ENCODE results near the gene MYO5B.
"Not testable (repeated sequence)": the region's sequence is repeated elsewhere in the genome, so short reads cannot be mapped to it uniquely, and the experiment has no call there.

DNA sequence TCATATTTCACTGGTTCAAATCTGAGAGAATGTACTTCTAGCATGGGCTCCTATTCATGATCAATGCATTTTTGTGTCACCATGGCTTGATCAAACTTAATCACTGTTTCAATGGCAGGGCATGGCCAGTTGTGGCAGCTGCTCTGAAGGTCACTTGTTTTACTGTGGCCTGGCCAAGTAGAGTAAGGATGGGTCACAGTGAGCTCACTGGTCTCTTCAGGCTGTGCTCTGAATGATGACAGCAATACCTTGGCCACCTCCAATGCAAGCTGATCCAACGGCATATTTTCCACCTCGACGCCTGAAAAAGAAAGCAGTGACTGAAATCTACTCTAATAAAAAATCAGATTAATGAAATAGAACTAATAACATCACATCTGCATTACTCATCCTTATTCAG lies 411.3 kb downstream of the MYO5B start:
- not testable (repeated sequence) for TF ChIP-seq POLR2AphosphoS5 (IDR thresholded peaks at IDR 0.05); TAF1 (IDR thresholded peaks at IDR 0.05; ENCODE audit: low read depth); SMC3 (conservative IDR thresholded peaks at IDR 0.05; ENCODE audit: poor library complexity); EP300 (conservative IDR thresholded peaks at IDR 0.05; ENCODE audit: poor library complexity, severe bottlenecking); EZH2 (IDR thresholded peaks at IDR 0.05; ENCODE audit: borderline replicate concordance, insufficient read depth, low read length, poor library complexity, severe bottlenecking); RAD21 (conservative IDR thresholded peaks at IDR 0.05); REST (IDR thresholded peaks at IDR 0.05; ENCODE audit: borderline replicate concordance); MXI1 (conservative IDR thresholded peaks at IDR 0.05; ENCODE audit: poor library complexity, severe bottlenecking)
- TF ChIP-seq, protein P1, sequence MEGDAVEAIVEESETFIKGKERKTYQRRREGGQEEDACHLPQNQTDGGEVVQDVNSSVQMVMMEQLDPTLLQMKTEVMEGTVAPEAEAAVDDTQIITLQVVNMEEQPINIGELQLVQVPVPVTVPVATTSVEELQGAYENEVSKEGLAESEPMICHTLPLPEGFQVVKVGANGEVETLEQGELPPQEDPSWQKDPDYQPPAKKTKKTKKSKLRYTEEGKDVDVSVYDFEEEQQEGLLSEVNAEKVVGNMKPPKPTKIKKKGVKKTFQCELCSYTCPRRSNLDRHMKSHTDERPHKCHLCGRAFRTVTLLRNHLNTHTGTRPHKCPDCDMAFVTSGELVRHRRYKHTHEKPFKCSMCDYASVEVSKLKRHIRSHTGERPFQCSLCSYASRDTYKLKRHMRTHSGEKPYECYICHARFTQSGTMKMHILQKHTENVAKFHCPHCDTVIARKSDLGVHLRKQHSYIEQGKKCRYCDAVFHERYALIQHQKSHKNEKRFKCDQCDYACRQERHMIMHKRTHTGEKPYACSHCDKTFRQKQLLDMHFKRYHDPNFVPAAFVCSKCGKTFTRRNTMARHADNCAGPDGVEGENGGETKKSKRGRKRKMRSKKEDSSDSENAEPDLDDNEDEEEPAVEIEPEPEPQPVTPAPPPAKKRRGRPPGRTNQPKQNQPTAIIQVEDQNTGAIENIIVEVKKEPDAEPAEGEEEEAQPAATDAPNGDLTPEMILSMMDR (IDR thresholded peaks at IDR 0.05; ENCODE audit: poor library complexity, severe bottlenecking), result not testable (repeated sequence)
